GM11168 (cell line): ENCODE measurements around the gene ACSL6.

Source experiments
- in situ Hi-C: fragments of 300-500 bp; cut with MboI; formaldehyde crosslinking; loops from one replicate; pipeline ENCODE4 v1.12.0; 2022; ENCODE audit warnings: low sequenced_read_pairs; ENCODE audit not compliant: unreplicated experiment

Gene ACSL6

DNA sequence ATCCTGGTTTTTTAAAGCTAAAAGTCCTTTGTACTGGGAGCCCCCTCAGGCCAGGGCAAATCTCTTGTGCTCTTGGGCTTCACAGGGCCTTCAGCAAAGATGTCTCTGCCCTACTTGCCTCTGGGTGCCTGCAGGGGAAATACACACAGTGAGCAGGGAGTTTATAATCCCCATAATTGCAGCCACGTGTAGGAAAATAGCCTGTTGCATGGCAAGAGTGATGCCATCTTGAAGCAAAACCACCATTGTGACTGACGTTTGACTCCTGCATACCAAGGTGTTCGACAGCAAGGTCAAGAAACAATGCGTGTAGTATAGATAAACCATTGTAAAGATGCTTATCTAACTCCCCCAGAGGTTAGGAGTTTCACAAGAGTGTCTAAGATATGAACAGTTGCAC is 37.6 kb upstream of the ACSL6 start:
- in situ Hi-C loops, result no loop called here

DNA sequence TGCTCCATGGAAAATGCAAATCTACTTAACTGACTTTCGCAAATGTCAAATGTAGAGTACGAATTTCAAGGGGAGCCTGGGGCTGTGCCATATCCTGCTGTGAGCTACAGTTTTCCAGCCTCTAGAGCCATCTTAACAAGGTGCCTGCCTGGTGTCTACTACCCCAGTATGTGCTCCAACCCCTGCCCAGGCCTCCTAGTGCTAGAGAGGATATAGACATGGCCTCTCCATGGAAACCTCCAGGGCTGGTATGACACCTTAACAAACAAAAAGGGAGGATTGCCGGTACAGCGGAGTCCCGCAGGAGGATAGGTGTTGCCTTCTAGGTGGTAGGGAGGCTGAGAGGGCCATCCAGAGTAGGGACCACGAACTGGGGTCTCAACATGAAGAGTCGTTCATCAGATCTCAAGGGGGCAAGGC is 35.4 kb upstream of the ACSL6 start:
- in situ Hi-C loops, result no loop called here

DNA sequence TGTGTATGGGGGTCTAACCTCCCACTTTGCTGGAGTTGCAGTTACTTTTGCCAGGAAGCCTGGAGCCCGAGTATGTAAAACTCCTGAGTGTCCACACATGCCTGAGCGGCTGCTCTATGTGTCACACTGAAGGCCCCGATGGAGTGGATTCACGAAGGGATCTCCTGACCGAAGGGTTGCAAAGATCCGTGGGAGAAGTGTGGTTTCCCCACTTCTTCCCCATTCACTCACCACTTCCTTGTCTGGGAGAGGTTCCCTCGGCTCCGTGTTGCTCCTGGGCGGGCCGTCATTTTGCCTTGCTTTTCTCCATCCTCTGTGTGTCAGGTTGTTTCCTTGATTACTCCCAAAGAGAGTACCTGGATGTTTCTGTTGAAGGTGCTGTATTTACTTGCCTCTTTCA is 32.7 kb upstream of the ACSL6 start:
- in situ Hi-C loops, result no loop called here

DNA sequence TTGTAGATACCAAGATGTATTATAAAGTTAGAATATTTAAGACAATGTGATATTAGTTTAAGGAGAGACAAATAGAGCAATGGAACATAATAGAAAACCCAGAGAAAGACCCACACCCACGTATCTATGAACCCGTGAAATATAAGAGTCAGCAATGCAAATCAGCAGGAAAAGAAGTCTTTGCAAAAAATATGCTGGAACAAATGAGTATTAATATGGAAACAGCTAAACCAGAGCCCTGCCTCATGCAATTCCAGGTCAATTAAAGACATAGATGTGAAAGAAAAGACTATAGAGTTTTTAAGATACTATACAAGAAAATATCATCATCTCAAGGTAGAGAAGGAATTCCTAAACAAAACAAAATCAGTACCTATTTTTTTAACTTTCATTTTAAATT is 25.9 kb upstream of the ACSL6 start:
- in situ Hi-C loops, result no loop called here

GRCh38 chr5:132033122-132033521 is 21.7 kb upstream of the ACSL6 start:
- in situ Hi-C loops, result no loop called here

DNA sequence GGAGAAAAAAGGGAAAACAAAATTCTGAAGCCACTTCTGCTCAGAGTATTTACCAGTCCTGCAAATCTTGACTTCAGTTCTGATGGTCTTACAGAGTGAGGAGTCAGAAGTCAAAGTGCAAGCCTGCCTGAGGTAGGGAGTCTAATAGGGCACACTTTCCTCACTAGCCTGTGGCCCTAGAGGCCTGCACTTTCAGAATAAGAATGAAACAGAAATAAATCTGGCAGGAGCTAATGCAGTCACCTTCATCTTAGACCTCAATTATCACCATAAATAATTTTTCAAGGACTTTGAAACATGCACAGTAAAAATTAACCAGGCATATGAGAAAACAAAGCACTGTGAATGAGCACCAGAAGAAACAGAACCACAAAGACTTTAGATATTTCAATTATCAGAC is 20.7 kb upstream of the ACSL6 start:
- in situ Hi-C loops, result no loop called here

DNA sequence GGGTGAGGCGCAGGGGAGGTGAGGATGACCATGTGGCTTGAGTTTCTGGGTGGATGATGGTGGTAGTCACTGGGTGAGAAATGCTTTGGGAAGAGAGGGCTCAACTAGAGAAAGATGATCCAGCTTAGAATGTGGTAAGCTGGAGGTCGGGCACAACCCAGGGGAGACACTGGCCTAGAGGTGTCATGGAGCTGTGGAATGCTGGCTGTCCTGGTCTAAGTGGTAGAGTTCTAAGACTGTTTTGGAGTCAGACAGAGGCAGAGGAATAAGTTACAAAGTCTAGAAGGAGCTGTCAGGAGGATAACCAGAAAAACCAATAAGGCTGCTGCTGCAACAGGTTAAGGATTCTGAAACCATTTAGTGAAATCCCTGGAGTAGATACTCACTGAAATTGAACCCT is 19.2 kb upstream of the ACSL6 start:
- in situ Hi-C loops, result no loop called here

GRCh38 chr5:132029609-132030330 is 18.3 kb upstream of the ACSL6 start:
- in situ Hi-C loops, result no loop called here

- in situ Hi-C loops, result no loop called here
Measured at GRCh38 chr5:132027027-132027426, 15.6 kb upstream of the ACSL6 start.

DNA sequence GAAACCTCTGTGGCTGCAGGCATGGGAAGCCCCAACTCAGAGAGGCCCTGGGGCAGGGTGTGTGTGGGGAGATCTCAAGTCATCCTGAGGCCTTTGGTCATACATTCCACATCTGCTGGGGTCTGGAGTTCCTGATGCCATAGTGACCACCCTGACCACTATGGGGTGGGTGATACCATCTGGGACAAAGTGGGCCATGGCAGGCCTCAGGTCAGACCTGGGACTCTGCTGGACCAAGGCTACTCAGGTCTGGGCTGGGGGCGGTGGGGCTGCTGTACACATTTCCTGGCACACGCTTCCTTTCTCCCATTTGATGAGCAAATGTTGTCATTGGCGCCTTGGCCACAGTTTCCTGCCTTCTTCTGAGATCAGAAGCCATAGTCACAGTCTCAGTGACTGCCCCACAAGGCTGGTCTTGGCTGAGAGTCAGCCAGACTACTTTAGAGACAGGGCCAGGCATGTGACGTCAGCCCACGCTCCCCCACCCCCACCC is 15.1 kb upstream of the ACSL6 start:
- in situ Hi-C loops, result no loop called here

- in situ Hi-C loops, result no loop called here
Measured at GRCh38 chr5:132025403-132025971, 14.0 kb upstream of the ACSL6 start.

DNA sequence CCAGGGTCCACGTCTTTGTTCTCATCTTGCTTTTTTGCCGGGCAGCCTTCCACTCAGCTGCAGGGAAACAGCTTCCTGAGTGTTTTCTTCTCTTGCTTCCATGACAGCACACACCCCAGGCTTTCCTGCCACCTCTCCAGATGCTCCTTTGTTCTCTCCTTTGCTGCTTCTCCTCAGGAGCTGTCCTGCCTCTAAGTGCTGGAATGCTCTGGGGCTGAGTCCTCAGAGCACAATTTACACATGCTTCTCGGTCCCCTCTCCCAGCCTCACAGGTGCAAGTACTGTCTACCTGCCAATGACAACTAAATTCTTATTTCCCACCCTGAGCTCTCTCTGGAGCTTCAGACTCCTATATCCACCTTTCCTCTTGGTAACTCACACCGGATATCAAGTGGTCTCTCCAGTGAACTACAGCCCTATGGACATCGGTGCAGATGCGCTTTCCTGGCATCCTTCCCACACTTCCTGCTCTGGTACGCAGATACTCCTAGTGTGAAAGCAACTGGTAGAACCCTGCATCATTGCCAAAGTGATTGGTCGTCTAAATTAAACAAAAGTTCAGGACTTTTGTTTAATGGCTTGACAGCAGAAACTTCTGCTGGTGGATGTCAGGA is 13.4 kb upstream of the ACSL6 start:
- in situ Hi-C loops, result no loop called here

- in situ Hi-C loops, result no loop called here
Measured at GRCh38 chr5:132024117-132024435, 12.6 kb upstream of the ACSL6 start.

DNA sequence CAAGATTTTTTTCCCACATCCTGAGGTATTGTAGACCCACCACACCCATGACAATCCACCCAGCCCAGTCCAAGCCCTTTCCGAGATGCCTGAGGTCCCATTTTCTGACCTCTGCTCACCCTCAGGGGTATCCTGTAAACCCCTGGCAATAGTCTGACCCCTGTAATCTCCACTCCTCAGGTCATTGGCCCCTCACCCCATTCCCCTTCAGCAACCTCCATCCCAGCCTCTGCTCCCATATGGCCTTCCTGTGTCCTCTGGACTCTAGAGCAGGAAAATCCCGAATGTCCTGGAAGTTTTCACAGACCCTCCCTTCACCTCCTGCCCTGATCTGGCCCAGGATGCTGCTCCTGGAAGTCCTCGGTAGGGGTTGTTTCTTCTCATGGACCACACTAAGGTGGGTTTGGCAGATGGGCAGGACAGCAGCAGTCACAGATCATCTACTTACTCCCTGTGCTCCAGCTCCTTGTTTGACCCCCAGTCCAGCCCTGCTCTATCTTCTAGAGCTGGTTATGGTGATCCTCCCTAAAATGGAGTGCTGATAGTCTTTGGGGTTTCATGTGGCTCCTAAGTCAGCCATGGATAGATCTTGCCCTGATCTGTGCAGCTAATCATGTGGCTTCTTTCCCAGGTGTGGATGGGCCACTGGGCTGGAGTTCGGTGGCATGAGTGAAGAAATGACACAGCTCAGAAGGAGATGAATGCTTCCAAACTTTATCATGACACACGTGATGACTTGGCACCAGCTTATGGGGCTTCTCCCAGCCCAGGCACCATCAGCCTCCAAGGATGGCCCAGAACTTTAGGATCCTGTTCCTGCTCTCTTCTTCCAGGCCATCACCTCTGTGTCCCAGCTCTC is 12.0 kb upstream of the ACSL6 start:
- in situ Hi-C loops, result no loop called here

GRCh38 chr5:132022737-132023136 is 11.3 kb upstream of the ACSL6 start:
- in situ Hi-C loops, result no loop called here

- in situ Hi-C loops, result no loop called here
Measured at GRCh38 chr5:132021654-132022053, 10.2 kb upstream of the ACSL6 start.

DNA sequence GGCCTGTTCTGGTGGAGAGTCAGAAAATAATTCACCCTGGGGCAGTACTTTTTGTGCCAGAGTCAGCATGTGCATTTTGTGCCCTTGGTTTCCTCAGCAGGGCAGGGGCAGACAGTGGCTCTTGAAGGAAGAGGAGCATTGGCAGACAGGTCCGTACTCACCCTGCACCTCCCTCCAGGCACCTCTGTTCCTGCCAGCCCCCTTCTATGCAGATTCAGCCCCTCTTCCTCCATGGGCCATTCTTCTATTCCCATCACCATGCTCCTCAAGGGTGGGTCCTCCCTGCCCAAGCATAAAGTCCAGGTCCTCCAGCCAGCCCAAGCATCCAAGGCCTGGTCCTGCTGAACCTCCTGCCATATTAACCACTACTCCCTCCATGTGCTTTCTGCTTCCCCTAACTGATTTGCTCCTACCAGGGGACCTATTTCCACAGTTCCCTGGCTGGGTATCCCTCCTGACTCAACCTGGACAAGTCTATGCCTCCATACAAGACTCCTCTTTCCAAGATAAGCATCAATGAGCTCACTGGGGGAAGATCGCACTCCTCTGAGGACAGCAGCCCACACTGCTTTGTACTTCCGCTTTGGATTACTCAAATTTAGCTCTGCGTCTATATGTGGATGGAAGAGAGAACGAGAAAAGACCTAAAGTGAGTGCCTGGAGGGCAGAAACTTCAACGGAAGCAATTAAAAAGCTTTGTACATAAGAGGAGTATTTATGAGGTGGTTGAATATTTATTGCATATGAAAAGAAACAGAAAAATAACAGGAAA is 9.3 kb upstream of the ACSL6 start:
- in situ Hi-C loops, result no loop called here

- in situ Hi-C loops, result no loop called here
Measured at GRCh38 chr5:132019857-132020555, 8.5 kb upstream of the ACSL6 start.

DNA sequence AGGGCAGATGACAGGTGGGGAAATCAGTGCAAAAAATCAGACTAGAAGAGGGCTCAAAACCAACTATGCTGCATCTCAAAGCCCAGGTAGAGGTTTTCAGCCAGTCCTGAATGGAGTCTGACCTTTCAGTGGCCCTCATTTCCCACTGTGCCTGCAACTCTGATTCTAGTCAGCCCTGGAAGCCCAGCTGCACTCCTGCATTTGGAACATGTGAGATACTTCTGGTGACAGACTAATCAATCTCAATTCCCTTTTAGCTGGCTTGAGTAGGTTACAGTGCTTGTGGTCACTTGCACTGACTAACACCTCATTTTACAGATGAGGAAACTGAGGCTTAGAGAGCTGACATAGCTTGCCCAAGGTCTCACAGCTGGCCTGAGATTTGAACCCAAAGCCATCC is 7.9 kb upstream of the ACSL6 start:
- in situ Hi-C loops, result no loop called here
